Jurkat, Clone E6-1 (cell line): ENCODE measurements around the gene KCNJ4. TPM values are rescaled to one million over a fixed set of nuclear protein-coding genes. Genes with fewer than 3 reads are reported as not detected.

Experiments used
- DNase-seq: peaks from one replicate; pipeline ENCODE4 v3.0.0-alpha.2; 2011; ENCODE audit warnings: low read depth, low spot score
- H3K4me3 ChIP-seq: 2 replicates; pipeline ENCODE4 v1.5.1; 2011; ENCODE audit warnings: mild to moderate bottlenecking, low read length, control low read depth, moderate library complexity
- polyA plus RNA-seq: library from polyadenylated mRNA; unstranded; fragments of >200 nt; gene quantifications from one replicate; pipeline ENCODE4 v1.2.1, GENCODE V29; 2012; ENCODE audit warnings: missing spikeins; ENCODE audit not compliant: insufficient read length, insufficient read depth

KCNJ4 gene
- polyA plus RNA-seq, result 0.61 TPM

GRCh38 chr22:38455076-38455529 lies at the start of gene KCNJ4:
TSS of gene KCNJ4 (minus strand) at chr22:38455199. CDS start at chr22:38428132, 27,067 bp downstream.
- peak within 1 kb of the TSS; percentile 39 for H3K4me3 ChIP-seq

GRCh38 chr22:38503021-38503420 lies 48.0 kb upstream of the KCNJ4 start:
- no peak overlapping the region for H3K4me3 ChIP-seq
- DNase-seq, result no peak

More at GRCh38 chr22:38455076-38455529, at the start of gene KCNJ4:
- DNase-seq, result no peak

GRCh38 chr22:38501797-38502672 lies 47.0 kb upstream of the KCNJ4 start:
- no peak overlapping the region for H3K4me3 ChIP-seq
- no peak for DNase-seq

- DNase-seq, result no peak
These were observed 42.9 kb upstream of the KCNJ4 start for GRCh38 chr22:38497869-38498268.

GRCh38 chr22:38494939-38495338 lies 39.9 kb upstream of the KCNJ4 start:
- no peak for DNase-seq
- no peak overlapping the region for H3K4me3 ChIP-seq

More at GRCh38 chr22:38497869-38498268, 42.9 kb upstream of the KCNJ4 start:
- H3K4me3 ChIP-seq, result no peak overlapping the region

GRCh38 chr22:38494498-38494897 lies 39.5 kb upstream of the KCNJ4 start:
- DNase-seq, result peak; percentile 63
- H3K4me3 ChIP-seq, result no peak overlapping the region

GRCh38 chr22:38491707-38492348 lies 36.8 kb upstream of the KCNJ4 start:
- no peak for DNase-seq

GRCh38 chr22:38490915-38491314 lies 35.9 kb upstream of the KCNJ4 start:
- no peak overlapping the region for H3K4me3 ChIP-seq
- DNase-seq, result no peak

More at GRCh38 chr22:38491707-38492348, 36.8 kb upstream of the KCNJ4 start:
- H3K4me3 ChIP-seq, result no peak overlapping the region

GRCh38 chr22:38490475-38490874 lies 35.5 kb upstream of the KCNJ4 start:
- H3K4me3 ChIP-seq, result no peak overlapping the region
- no peak for DNase-seq

GRCh38 chr22:38489561-38490145 lies 34.7 kb upstream of the KCNJ4 start:
- H3K4me3 ChIP-seq, result no peak overlapping the region
- no peak for DNase-seq

GRCh38 chr22:38489142-38489541 lies 34.1 kb upstream of the KCNJ4 start:
- H3K4me3 ChIP-seq, result no peak overlapping the region
- no peak for DNase-seq

GRCh38 chr22:38487946-38488345 lies 32.9 kb upstream of the KCNJ4 start:
- DNase-seq, result no peak
- no peak overlapping the region for H3K4me3 ChIP-seq

- H3K4me3 ChIP-seq, result no peak overlapping the region
- no peak for DNase-seq
These were observed 30.8 kb upstream of the KCNJ4 start for GRCh38 chr22:38485783-38486182.

- no peak for DNase-seq
- H3K4me3 ChIP-seq, result no peak overlapping the region
These were observed 29.2 kb upstream of the KCNJ4 start for GRCh38 chr22:38484244-38484643.

- no peak for DNase-seq
- no peak overlapping the region for H3K4me3 ChIP-seq
These were observed 27.8 kb upstream of the KCNJ4 start for GRCh38 chr22:38482662-38483308.

- no peak for DNase-seq
- no peak overlapping the region for H3K4me3 ChIP-seq
These were observed 26.9 kb upstream of the KCNJ4 start for GRCh38 chr22:38481871-38482332.

- DNase-seq, result no peak
- no peak overlapping the region for H3K4me3 ChIP-seq
These were observed 26.3 kb upstream of the KCNJ4 start for GRCh38 chr22:38481162-38481870.

GRCh38 chr22:38479096-38479837 lies 24.3 kb upstream of the KCNJ4 start:
- DNase-seq, result no peak

More at GRCh38 chr22:38479096-38479837, 24.3 kb upstream of the KCNJ4 start:
- H3K4me3 ChIP-seq, result no peak overlapping the region
